A549 (cell line): ENCODE data around the gene UBAC2.
A peak's percentile ranks its signal among the peaks of the same experiment; 100 is the strongest.

Source experiments
- CHD2 ChIP-seq: fragments of 150-350 bp; IDR thresholded peaks from 2 replicates; pipeline ENCODE4 v1.6.1; 2014; ENCODE audit warnings: low read length; ENCODE audit not compliant: partially characterized antibody
- CTCF ChIP-seq: fragments of >200 bp; sonication (Bioruptor Twin); formaldehyde crosslinking; IDR thresholded peaks from 3 replicates; pipeline ENCODE4 v1.5.1; 2016
- E2F6 ChIP-seq: IDR thresholded peaks from 2 replicates; pipeline ENCODE4 v1.6.1; 2012; ENCODE audit warnings: low read depth, borderline replicate concordance
- MAFK ChIP-seq: fragments of 450-650 bp; IDR thresholded peaks from 2 replicates; pipeline ENCODE4 v1.6.1; 2014; ENCODE audit not compliant: partially characterized antibody
- MAX ChIP-seq: IDR thresholded peaks from 2 replicates; pipeline ENCODE4 v1.6.1; 2012
- POLR2A ChIP-seq: IDR thresholded peaks from 2 replicates; pipeline ENCODE4 v1.6.1; 2012; ENCODE audit warnings: mild to moderate bottlenecking, low read length
- POLR2AphosphoS2 ChIP-seq: conservative IDR thresholded peaks from 2 replicates; pipeline ENCODE4 v1.6.1; 2012; ENCODE audit warnings: low read length, improper control_type of control experiment, inconsistent platforms
- REST ChIP-seq: fragments of 200-600 bp; sonication (generic); IDR thresholded peaks from 2 replicates; pipeline ENCODE4 v1.6.1; 2016; ENCODE audit warnings: antibody characterized with exemption, mild to moderate bottlenecking, moderate library complexity
- SREBF2 ChIP-seq: fragments of 450-650 bp; IDR thresholded peaks from 2 replicates; pipeline ENCODE4 v1.6.1; 2014; ENCODE audit warnings: mild to moderate bottlenecking, moderate library complexity
- ZNF302 ChIP-seq: fragments of 250-450 bp; sonication (Bioruptor Pico); IDR thresholded peaks from 2 replicates; pipeline ENCODE4 v1.9.0; 2021; ENCODE audit warnings: inconsistent platforms, mild to moderate bottlenecking, moderate library complexity

GRCh38 chr13:99386911-99387788 lies 186.5 kb downstream of the UBAC2 start:
- no peak for TF ChIP-seq MAFK
- TF ChIP-seq CTCF: peak; percentile 36
- TF ChIP-seq SREBF2: no peak
- no peak for TF ChIP-seq POLR2AphosphoS2
- TF ChIP-seq POLR2A: no peak
- no peak for TF ChIP-seq CHD2
- no peak for TF ChIP-seq REST
- TF ChIP-seq E2F6: no peak
- TF ChIP-seq MAX: no peak
- no peak for TF ChIP-seq ZNF302 (CRISPR knock-in tag)
